GM19372 (cell line): Measurements from ENCODE around the gene EPSTI1.
"Not testable (repeated sequence)": the region's sequence is repeated elsewhere in the genome, so short reads cannot be mapped to it uniquely, and the experiment has no call there.

Experiments used
- ATAC-seq: cut with Tn5 transposase; IDR thresholded peaks from one replicate; pipeline ENCODE4 v1.9.1; 2021; ENCODE audit warnings: mild to moderate bottlenecking, low read depth, moderate library complexity; ENCODE audit not compliant: unreplicated experiment

Gene EPSTI1

GRCh38 chr13:42864952-42865767 is 126.9 kb downstream of the EPSTI1 start:
- ATAC-seq: no peak

- ATAC-seq: not testable (repeated sequence)
These were observed 129.7 kb downstream of the EPSTI1 start for GRCh38 chr13:42862370-42862769.

- ATAC-seq: no peak
These were observed 131.6 kb downstream of the EPSTI1 start for GRCh38 chr13:42860485-42860884.

- no peak for ATAC-seq
These were observed 132.3 kb downstream of the EPSTI1 start for GRCh38 chr13:42859760-42860159.

GRCh38 chr13:42855410-42855809 is 136.6 kb downstream of the EPSTI1 start:
- ATAC-seq: no peak

- ATAC-seq: no peak
These were observed 139.9 kb downstream of the EPSTI1 start for GRCh38 chr13:42852136-42852535.

GRCh38 chr13:42849200-42849599 is 142.8 kb downstream of the EPSTI1 start:
- no peak for ATAC-seq

- ATAC-seq: no peak
These were observed 144.0 kb downstream of the EPSTI1 start for GRCh38 chr13:42847891-42848663.

GRCh38 chr13:42836930-42837690 is 154.9 kb downstream of the EPSTI1 start:
- ATAC-seq: no peak
